NB4 (cell line): ENCODE results near the gene RRP1B.

Experiments
- CTCF ChIP-seq: IDR thresholded peaks from one replicate; pipeline ENCODE4 v1.5.1; 2012; ENCODE audit warnings: low read depth, low read length
- MAX ChIP-seq: IDR thresholded peaks from 2 replicates; pipeline ENCODE4 v1.6.1; 2011; ENCODE audit warnings: low read depth, low read length
- MYC ChIP-seq: IDR thresholded peaks from 2 replicates; pipeline ENCODE4 v1.6.1; 2011; ENCODE audit warnings: low read depth, low read length
- POLR2A ChIP-seq: IDR thresholded peaks from 2 replicates; pipeline ENCODE4 v1.6.1; 2011; ENCODE audit warnings: mild to moderate bottlenecking; ENCODE audit not compliant: insufficient read length; ENCODE audit errors: extremely low read depth

- no peak for TF ChIP-seq CTCF
- TF ChIP-seq POLR2A: no peak
- TF ChIP-seq MYC: no peak
- no peak for TF ChIP-seq MAX
These were observed 16.5 kb downstream of the RRP1B start for GRCh38 chr21:43675871-43676270.
